ELR (cell line): ENCODE measurements around the gene BTBD19.
"Not testable (repeated sequence)": the region's sequence is repeated elsewhere in the genome, so short reads cannot be mapped to it uniquely, and the experiment has no call there.

Experiments used
- DNase-seq: peaks from one replicate; pipeline ENCODE4 v3.0.0-alpha.2; 2015; ENCODE audit warnings: low read depth

BTBD19 gene

GRCh38 chr1:44787506-44787905, 20.8 kb upstream of the BTBD19 start:
- no peak for DNase-seq

- no peak for DNase-seq
Observed at GRCh38 chr1:44788120-44788860, 20.0 kb upstream of the BTBD19 start, which contains the start of gene BEST4. Gene BEST4 (minus strand): TSS chr1:44788170. CDS start chr1:44787705, 465 bp downstream.

- DNase-seq, result no peak
Observed at GRCh38 chr1:44790968-44791801, 17.1 kb upstream of the BTBD19 start.

- DNase-seq, result no peak
Observed at GRCh38 chr1:44792736-44793502, 15.4 kb upstream of the BTBD19 start.

- not testable (repeated sequence) for DNase-seq
Observed at GRCh38 chr1:44797886-44798285, 10.4 kb upstream of the BTBD19 start.

- DNase-seq, result no peak
Observed at GRCh38 chr1:44798481-44799365, 9.6 kb upstream of the BTBD19 start.

GRCh38 chr1:44799770-44800584, 8.3 kb upstream of the BTBD19 start, which contains the start of gene PLK3:
Gene PLK3 (plus strand): TSS chr1:44800377. CDS start chr1:44800464, 87 bp downstream.
- peak; percentile 99 for DNase-seq

GRCh38 chr1:44801491-44802305, 6.6 kb upstream of the BTBD19 start:
- DNase-seq, result peak; percentile 45

GRCh38 chr1:44802306-44803061, 5.8 kb upstream of the BTBD19 start:
- DNase-seq, result no peak

- no peak for DNase-seq
Observed at GRCh38 chr1:44803062-44803311, 5.3 kb upstream of the BTBD19 start.

GRCh38 chr1:44803312-44804095, 4.8 kb upstream of the BTBD19 start:
- DNase-seq, result no peak

- DNase-seq, result no peak
Observed at GRCh38 chr1:44805311-44806024, 2.9 kb upstream of the BTBD19 start.

GRCh38 chr1:44806025-44806703, 2.2 kb upstream of the BTBD19 start:
- DNase-seq, result no peak

GRCh38 chr1:44806704-44807363, 1.5 kb upstream of the BTBD19 start, which contains the start of gene DYNLT4:
Gene DYNLT4 (minus strand): TSS chr1:44807351. CDS start chr1:44806668, 683 bp downstream.
- no peak for DNase-seq

- DNase-seq, result peak; percentile 100
Observed at GRCh38 chr1:44807364-44808062, 810 bp upstream of the BTBD19 start.
